GM23338 (cell line): ENCODE measurements around the gene RBM43. TPM values are rescaled to one million over a fixed set of nuclear protein-coding genes. Genes with fewer than 3 reads are reported as not detected.

ENCODE experiments used
- ATAC-seq: fragments of 200-7000 bp; cut with Tn5 transposase; 3 replicates; pipeline ENCODE4 v1.9.1; 2020
- DNase-seq: peaks from one replicate; pipeline ENCODE4 v3.0.0-alpha.2; 2015; ENCODE audit warnings: low spot score
- H2AFZ ChIP-seq: fragments of 200-600 bp; sonication (generic); 2 replicates; pipeline ENCODE4 v1.8.0; 2016; ENCODE audit warnings: antibody characterized with exemption, mild to moderate bottlenecking, moderate library complexity
- H3F3A ChIP-seq: fragments of 200-600 bp; sonication (generic); replicated peaks from 2 replicates; pipeline ENCODE4 v1.8.0; 2017; ENCODE audit warnings: antibody characterized with exemption, mixed run types, low read depth
- H3K27ac ChIP-seq: fragments of 200-600 bp; sonication (generic); 2 replicates; pipeline ENCODE4 v1.6.1; 2016; ENCODE audit warnings: low read depth
- H3K27me3 ChIP-seq: fragments of 200-600 bp; sonication (generic); 2 replicates; pipeline ENCODE4 v1.8.0; 2016; ENCODE audit warnings: mild to moderate bottlenecking, mixed run types, moderate library complexity; ENCODE audit not compliant: insufficient read depth
- H3K36me3 ChIP-seq: fragments of 200-600 bp; sonication (generic); 2 replicates; pipeline ENCODE4 v1.8.0; 2016; ENCODE audit warnings: mild to moderate bottlenecking; ENCODE audit not compliant: insufficient read depth
- H3K4me1 ChIP-seq: fragments of 200-600 bp; sonication (generic); 2 replicates; pipeline ENCODE4 v1.8.0; 2016; ENCODE audit warnings: mild to moderate bottlenecking, moderate library complexity; ENCODE audit not compliant: insufficient read depth
- H3K4me2 ChIP-seq: fragments of 200-600 bp; sonication (generic); 2 replicates; pipeline ENCODE4 v1.7.1; 2017; ENCODE audit warnings: mixed run types
- H3K4me3 ChIP-seq: fragments of 200-600 bp; sonication (generic); 2 replicates; pipeline ENCODE4 v1.6.1; 2016; ENCODE audit warnings: mixed run types
- H3K79me2 ChIP-seq: fragments of 200-600 bp; sonication (generic); replicated peaks from 2 replicates; pipeline ENCODE4 v1.8.0; 2017; ENCODE audit warnings: mild to moderate bottlenecking; ENCODE audit not compliant: insufficient read depth
- H3K9me2 ChIP-seq: fragments of 200-600 bp; sonication (generic); 2 replicates; pipeline ENCODE4 v1.8.0; 2017; ENCODE audit not compliant: insufficient read depth
- H4K20me1 ChIP-seq: fragments of 200-600 bp; sonication (generic); replicated peaks from 2 replicates; pipeline ENCODE4 v1.8.0; 2017; ENCODE audit warnings: mild to moderate bottlenecking; ENCODE audit not compliant: insufficient read depth
- H3K27ac Mint-ChIP-seq: 2 replicates; pipeline ENCODE4 v1.8.0; 2020; ENCODE audit warnings: inconsistent platforms, mild to moderate bottlenecking, moderate library complexity, mixed read lengths
- H3K27me3 Mint-ChIP-seq: 3 replicates; pipeline ENCODE4 v1.8.0; 2022; ENCODE audit warnings: low read depth, mild to moderate bottlenecking, moderate library complexity, mixed read lengths, inconsistent platforms; ENCODE audit not compliant: insufficient read depth, poor library complexity
- H3K36me3 Mint-ChIP-seq: 3 replicates; pipeline ENCODE4 v1.8.0; 2021; ENCODE audit warnings: low read depth, mild to moderate bottlenecking, inconsistent platforms, moderate library complexity, mixed read lengths
- H3K4me1 Mint-ChIP-seq: 3 replicates; pipeline ENCODE4 v1.8.0; 2020; ENCODE audit warnings: mild to moderate bottlenecking, inconsistent platforms, mixed read lengths
- H3K4me3 Mint-ChIP-seq: 3 replicates; pipeline ENCODE4 v1.8.0; 2021; ENCODE audit warnings: moderate library complexity, mild to moderate bottlenecking, inconsistent platforms, mixed read lengths
- H3K9me3 Mint-ChIP-seq: 3 replicates; pipeline ENCODE4 v1.8.0; 2020; ENCODE audit warnings: moderate library complexity, mild to moderate bottlenecking, inconsistent platforms, mixed read lengths
- ETS1 ChIP-seq: IDR thresholded peaks from 2 replicates; pipeline ENCODE4 v1.6.1; 2016; ENCODE audit warnings: antibody characterized with exemption
- EZH2phosphoT487 ChIP-seq: fragments of 200-600 bp; sonication (generic); IDR thresholded peaks from one replicate; pipeline ENCODE4 v1.8.1; 2018; ENCODE audit warnings: antibody characterized with exemption; ENCODE audit not compliant: unreplicated experiment
- JUNB ChIP-seq: IDR thresholded peaks from one replicate; pipeline ENCODE4 v1.6.1; 2016; ENCODE audit warnings: antibody characterized with exemption; ENCODE audit not compliant: unreplicated experiment
- NANOG ChIP-seq: IDR thresholded peaks from 2 replicates; pipeline ENCODE4 v1.6.1; 2016; ENCODE audit warnings: antibody characterized with exemption, borderline replicate concordance
- POLR2AphosphoS5 ChIP-seq: IDR thresholded peaks from 2 replicates; pipeline ENCODE4 v1.6.1; 2016; ENCODE audit warnings: antibody characterized with exemption, low read depth
- REST ChIP-seq: IDR thresholded peaks from one replicate; pipeline ENCODE4 v1.6.1; 2018; ENCODE audit warnings: antibody characterized with exemption; ENCODE audit not compliant: unreplicated experiment
- STAT1 ChIP-seq: IDR thresholded peaks from one replicate; pipeline ENCODE4 v1.6.1; 2016; ENCODE audit warnings: antibody characterized with exemption; ENCODE audit not compliant: unreplicated experiment
- ZNF114 ChIP-seq: fragments of 250-450 bp; sonication (Bioruptor Pico); IDR thresholded peaks from 2 replicates; pipeline ENCODE4 v1.5.0; 2020; ENCODE audit warnings: mild to moderate bottlenecking, moderate library complexity
- ZNF331 ChIP-seq: fragments of 250-450 bp; sonication (Bioruptor Pico); IDR thresholded peaks from 2 replicates; pipeline ENCODE4 v1.5.0; 2020; ENCODE audit warnings: low read depth, mild to moderate bottlenecking, moderate library complexity
- polyA plus RNA-seq: library from polyadenylated mRNA; unstranded; fragments of >200 nt; fragmentation: Nextera tagmentation; extraction: Ambion mirVana; gene quantifications from 2 replicates; pipeline ENCODE4 v1.2.1, GENCODE V29; 2016
- total RNA-seq: library from RNA; depleted of rRNA; stranded (reverse); fragments of >200 nt; shearing (Covaris generic); gene quantifications from 2 replicates; pipeline ENCODE4 v1.2.3, GENCODE V29; 2014

RBM43 gene
- total and polyA plus RNA-seq, 2 experiments from 2014 or later: 3.3 to 3.4 TPM

- no peak for TF ChIP-seq JUNB
- no peak for TF ChIP-seq REST
- no peak for TF ChIP-seq STAT1
- no peak for TF ChIP-seq ZNF114 (CRISPR knock-in tag)
- no peak for TF ChIP-seq ZNF331 (CRISPR knock-in tag)
- no peak for TF ChIP-seq ETS1
- TF ChIP-seq NANOG: no peak
Measured at GRCh38 chr2:151291224-151291623, 29.6 kb upstream of the RBM43 start (continued).

- Mint-ChIP-seq H3K4me3 (peak overlapping the region; percentile 62), H3K27ac (no peak overlapping the region), H3K9me3 (no peaks in the 10 kb centered on the region), H3K36me3 (no peaks in the 10 kb centered on the region; the same call in 2 of the 3 replicates), H3K27me3 (peaks cover 3% of the 10 kb centered on the region), H3K4me1 (peaks cover 10% of the 10 kb centered on the region; the same call in 2 of the 3 replicates)
- H3K4me3 ChIP-seq: peak overlapping the region; percentile 53
- H4K20me1 ChIP-seq: no peaks in the 10 kb centered on the region
- no peaks in the 10 kb centered on the region for H3K79me2 ChIP-seq
- ATAC-seq (peak; percentile 15; the same call in 2 of the 3 replicates), DNase-seq (peak; percentile 25)
- peaks cover 7% of the 10 kb centered on the region; the same call in 1 of the 2 replicates for H3F3A ChIP-seq
- peak overlapping the region; percentile 8 for H2AFZ ChIP-seq
- no peaks in the 10 kb centered on the region for H3K9me2 ChIP-seq
- H3K4me2 ChIP-seq: peak overlapping the region; percentile 61
- H3K27me3 ChIP-seq: no peaks in the 10 kb centered on the region
- TF ChIP-seq POLR2AphosphoS5 (no peak), EZH2phosphoT487 (no peak)
- peaks cover 15% of the 10 kb centered on the region for H3K4me1 ChIP-seq
- no peak overlapping the region for H3K27ac ChIP-seq
- no peaks in the 10 kb centered on the region for H3K36me3 ChIP-seq
Measured at GRCh38 chr2:151289972-151290866, 28.6 kb upstream of the RBM43 start.
